Measurements from ENCODE around the gene UGT1A8.

UGT1A8 gene

DNA sequence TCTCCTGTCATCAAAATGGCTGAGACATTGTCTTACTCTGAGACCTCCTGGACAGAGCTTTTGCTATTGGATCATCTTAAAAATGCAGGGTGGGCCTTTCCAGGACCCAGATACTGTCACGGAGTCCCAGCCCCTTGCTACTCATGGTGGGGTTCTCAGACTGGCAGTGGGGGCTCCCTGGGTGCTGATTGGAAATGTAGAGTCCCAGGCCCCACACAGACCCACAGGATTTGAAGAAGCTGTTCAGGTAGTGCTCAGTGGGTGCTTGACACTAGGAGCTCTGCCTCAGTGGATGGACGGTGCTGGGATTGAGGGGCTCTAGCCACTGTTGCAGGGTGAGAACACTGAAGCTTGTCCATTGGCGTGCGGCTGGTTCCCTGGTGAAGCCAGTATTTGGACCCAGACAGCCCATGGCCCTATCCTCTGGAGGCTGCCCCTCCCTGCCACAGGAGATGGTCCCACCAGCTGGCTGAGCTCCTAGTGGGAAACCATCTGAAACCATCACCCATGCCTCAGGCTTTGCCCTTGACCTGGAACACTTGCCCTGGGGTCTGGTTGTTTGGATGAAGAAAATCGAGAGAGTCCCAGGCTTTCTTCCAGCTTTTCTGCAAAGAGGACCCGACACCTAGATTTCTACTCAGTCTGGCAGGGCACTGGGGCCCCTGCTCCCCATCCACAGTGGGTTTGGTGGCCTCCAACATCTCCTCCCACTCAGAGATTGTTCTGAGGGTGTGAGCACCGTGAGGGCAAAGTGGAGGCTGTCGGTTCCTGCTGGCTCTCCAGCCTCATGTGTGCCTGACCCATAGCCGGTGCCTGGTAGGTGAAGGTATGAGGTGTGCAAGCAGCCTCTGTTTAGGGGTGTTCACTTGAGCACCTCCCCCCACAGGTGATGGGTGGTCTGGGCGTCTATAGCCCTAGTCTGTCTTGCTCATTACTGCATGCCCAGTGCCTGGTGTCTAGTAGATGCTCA is 190.8 kb downstream of the UGT1A8 start:
- no peak for DNase-seq
- in situ Hi-C loops (cut with MboI; ENCODE audit: low pct_unique_long_range_greater_than_20kb, low sequenced_read_pairs) = no loop called here

DNA sequence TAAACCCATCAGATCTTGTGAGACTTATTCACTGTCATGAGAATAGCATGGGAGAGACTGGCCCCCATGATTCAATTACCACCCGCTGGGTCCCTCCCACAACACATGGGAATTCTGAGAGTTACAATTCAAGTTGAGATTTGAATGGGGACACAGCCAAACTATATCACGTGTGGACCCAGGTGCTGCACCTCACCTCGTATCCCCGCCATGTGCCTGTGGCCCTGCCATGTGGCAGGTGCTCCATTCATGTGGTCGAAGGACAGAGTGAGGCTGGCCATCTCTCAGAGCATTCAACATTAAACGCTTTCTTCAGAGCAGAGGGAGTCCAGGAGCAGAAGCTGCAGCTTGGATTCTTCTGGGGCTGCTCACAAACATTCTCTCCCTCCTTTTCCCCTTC is 193.0 kb downstream of the UGT1A8 start:
- DNase-seq = no peak
- in situ Hi-C loops (cut with MboI; ENCODE audit: low pct_unique_long_range_greater_than_20kb, low sequenced_read_pairs) = no loop called here

DNA sequence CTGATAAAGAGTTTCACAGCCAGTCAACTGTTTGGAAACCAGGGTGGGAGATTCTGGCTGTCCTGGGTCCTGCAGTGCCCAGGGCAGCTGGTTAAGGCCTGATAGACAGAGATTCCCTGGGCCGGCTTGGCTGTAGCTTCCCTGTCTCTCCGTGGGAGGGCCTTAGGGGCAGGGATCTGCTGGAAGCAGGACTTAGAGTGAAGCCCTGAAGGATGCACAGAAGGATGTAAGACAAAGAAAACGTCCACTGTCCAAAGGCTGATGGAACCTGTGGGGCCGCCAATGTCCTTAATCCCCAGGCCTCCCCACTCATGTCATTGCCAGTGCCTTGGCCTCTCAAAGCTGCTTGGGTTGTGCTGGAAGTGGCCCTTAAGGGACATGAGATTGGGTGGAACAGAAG is 193.7 kb downstream of the UGT1A8 start:
- no peak for DNase-seq
- in situ Hi-C loops (cut with MboI; ENCODE audit: low pct_unique_long_range_greater_than_20kb, low sequenced_read_pairs) = no loop called here

DNA sequence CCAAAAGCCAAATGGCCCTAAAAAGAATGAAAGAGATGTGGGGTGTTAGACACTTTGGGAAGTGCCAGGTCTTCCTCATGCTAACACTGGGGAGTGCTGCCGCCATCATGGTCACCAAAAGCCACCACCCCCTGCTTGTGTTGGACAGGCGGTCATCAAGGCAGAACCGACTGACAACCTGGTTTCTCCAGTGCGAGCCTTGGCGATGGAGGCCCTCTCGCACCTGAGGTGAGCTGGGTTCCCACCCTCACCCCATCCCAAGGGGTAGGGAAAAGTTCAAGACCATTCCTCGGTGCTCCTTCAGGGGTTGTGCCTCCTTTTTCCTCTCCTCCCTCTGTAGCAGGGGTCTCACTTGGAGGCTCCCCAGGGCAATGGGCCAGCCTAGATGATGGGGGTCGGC is 194.3 kb downstream of the UGT1A8 start:
- DNase-seq = no peak
- in situ Hi-C loops (cut with MboI; ENCODE audit: low pct_unique_long_range_greater_than_20kb, low sequenced_read_pairs) = no loop called here

DNA sequence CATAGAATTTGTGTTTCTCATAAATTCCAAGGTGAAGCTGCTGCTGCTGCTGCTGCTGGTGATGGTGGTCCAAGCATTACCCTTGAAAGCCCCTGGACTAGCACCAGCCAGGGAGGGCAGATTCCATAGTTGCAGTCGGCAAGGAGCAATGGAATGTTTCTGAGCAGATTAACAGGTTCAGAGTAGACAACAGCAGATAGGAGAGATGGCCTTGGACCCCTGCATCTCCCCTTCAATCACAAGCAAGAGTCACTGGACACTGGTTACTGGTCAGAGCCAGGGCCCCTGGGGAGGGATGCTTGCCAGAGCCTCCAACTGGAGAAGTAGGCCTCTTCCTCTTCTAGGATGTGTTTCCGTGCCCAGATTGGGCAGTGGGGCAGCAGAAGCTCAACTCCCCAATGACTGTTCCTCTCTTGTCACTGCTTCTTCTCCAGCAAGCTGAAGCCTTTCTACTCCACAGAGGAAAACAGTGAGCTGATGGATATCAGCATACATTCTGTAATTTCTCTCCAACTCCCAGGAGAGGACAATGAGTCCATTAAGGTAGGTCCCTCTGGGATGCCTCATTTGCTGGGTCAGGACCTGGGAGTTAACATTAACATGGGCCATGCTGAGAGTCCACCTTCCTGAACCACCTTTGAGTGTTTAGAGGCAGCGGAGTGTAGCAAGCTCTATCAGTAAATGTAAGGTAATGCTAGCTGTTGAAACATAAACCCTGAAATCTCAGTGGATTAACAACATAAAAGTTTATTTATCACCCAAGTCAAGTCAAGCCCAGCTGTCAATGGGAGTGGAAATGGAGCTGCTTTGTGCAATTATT is 196.0 kb downstream of the UGT1A8 start:
- in situ Hi-C loops (cut with MboI; ENCODE audit: low pct_unique_long_range_greater_than_20kb, low sequenced_read_pairs) = no loop called here
- no peak for DNase-seq

DNA sequence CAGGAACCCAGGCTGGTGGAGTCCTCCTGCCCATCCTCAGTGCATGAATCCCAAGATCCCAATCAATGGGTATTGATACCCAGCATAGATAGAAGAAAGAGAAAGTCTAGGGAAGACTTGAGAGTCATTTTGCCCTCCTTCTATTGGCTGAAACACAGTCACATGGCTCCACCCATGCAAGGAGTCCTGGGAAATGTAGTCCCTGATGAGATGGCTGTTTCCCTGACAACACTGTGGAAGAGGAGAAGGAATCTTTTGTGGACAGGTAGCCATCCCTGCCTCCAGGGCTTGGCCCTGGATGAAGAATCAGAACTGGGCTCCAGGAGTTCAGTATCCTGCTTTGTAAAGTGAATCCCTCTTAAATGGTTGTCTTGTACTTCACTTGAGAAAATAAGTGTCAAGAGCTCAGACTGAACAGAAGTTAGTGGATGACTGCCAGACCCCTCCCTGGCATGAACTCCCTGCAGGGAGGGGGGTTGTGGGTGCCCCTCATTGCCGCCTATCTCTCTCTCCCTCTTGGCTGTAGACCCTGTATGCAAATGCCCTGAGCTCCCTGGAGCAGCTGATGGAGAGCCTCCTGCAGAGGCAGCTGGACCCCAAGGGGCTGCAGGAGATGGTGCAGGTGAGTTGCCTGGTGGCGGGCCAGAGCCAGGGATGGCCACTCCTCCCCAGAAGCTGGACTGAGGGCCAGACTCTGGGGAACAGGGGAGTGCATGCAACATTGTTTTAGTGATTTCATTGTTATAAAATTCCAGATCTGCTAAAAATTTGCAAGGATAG is 196.8 kb downstream of the UGT1A8 start:
- in situ Hi-C loops (cut with MboI; ENCODE audit: low pct_unique_long_range_greater_than_20kb, low sequenced_read_pairs) = no loop called here
- no peak for DNase-seq

DNA sequence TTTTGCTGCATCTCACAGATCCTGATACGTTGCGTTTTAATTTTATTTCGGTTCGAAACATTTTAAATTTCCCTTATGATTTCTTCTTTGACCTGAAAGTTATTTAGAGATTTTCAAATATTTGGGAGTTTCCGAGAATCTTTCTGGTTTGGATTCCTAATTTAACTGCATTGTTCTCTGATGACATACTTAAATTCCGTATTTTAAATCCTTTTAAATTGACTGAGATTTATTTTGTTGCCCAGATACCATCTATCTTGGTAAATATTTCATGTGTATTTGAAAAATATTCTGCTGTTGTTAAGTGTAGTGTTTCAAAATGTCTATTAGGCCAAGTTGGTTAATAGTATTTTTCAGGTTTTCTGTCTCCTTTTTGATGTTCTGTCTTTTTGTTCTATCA is 198.4 kb downstream of the UGT1A8 start:
- in situ Hi-C loops (cut with MboI; ENCODE audit: low pct_unique_long_range_greater_than_20kb, low sequenced_read_pairs) = no loop called here
- no peak for DNase-seq

DNA sequence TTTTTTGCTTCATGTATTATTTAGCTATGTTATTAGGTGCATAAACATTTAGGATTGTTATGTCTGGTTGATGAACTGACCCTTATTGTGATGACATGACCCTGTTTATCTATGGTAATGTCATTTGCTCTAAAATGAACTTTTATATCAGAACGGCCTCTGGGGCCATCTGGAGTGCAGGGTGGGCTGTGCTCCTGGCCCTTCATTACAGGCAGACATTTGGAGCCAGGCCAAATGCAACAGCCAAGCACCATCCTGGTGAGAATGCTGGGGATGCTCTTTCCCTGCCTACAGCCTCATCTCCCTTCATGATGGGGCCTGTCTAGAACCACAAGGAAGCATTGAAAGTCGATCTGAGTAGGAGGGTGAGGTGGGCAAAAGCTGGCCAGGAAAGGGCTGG is 198.9 kb downstream of the UGT1A8 start:
- DNase-seq = no peak
- in situ Hi-C loops (cut with MboI; ENCODE audit: low pct_unique_long_range_greater_than_20kb, low sequenced_read_pairs) = no loop called here

DNA sequence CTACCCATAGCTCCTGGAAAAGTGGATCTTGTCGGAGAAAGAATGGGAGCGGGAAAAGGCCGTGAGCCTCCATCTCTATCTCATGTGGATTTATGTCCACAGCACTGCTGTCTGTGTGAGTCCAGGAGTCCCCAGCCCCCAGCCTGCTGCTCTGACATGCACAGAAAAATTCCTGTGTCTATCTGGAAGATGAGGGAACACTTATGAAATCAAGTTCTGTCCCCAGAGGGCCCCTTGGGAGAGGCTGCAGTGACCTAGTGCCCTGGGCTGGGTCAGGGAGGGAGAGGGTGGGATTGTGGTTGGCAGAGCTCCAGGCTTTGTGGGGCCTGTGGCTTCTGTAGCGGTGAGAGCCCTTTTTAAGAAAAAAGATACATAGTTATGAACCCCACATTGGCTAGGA is 199.3 kb downstream of the UGT1A8 start:
- in situ Hi-C loops (cut with MboI; ENCODE audit: low pct_unique_long_range_greater_than_20kb, low sequenced_read_pairs) = no loop called here
- no peak for DNase-seq

DNA sequence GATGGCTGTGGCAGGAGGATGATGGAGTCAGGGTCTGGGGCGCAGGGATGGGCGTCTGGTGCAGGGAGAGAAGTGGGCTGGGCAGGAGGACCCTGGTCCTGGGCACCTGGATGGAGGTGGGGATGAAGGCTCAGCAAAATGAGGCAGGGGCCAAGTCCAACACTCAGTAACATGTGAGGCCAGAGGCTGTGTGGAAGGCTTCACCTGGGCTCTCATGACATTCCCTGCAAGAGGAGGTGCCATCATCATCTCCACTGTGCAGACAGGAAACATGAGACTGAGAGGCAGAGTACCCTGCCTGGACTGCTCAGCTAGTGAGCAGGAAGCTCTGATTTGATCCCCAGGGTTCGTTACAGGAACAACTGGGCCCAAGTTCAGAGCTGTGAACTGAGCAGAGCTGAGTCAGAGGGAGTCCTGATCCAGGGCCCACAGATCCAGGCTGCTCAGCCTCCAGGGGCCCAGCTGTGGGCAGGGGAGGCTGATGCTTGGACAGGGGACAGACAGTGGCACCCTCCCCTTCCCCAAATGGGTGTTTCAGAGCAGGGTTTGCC is 200.0 kb downstream of the UGT1A8 start:
- in situ Hi-C loops (cut with MboI; ENCODE audit: low pct_unique_long_range_greater_than_20kb, low sequenced_read_pairs) = no loop called here
- no peak for DNase-seq

DNA sequence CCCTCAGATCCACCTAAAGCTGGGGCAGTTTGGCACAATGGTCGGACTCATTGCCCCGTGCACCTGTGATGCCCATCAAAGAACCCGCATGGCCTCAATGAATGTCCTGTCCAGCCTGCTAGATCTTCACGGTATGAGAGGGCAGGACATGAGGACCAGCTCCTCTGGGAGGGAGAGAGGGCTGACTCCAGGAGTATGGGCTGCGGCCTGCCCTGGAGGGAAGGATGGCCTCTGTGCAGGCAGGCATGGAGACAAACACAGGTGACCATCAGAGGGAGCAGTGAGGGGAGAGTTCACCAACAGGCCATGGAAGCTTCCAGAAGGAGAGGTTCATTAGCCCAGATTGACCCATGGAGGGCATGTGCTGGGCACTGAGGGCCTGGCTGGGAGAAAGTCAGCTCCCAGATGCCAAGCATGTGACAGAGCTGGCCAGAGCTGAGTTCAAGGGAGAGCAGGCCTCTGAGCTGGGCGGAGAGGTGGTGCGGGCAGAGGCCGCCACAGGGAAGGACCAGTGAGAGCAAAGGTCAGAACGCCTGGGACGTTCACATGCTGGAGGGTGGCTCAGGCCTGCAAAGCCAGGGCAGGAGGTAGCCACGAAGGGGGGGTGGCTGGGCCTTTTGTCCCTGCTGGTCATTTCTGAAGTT is 200.7 kb downstream of the UGT1A8 start:
- no peak for DNase-seq
- in situ Hi-C loops (cut with MboI; ENCODE audit: low pct_unique_long_range_greater_than_20kb, low sequenced_read_pairs) = no loop called here

DNA sequence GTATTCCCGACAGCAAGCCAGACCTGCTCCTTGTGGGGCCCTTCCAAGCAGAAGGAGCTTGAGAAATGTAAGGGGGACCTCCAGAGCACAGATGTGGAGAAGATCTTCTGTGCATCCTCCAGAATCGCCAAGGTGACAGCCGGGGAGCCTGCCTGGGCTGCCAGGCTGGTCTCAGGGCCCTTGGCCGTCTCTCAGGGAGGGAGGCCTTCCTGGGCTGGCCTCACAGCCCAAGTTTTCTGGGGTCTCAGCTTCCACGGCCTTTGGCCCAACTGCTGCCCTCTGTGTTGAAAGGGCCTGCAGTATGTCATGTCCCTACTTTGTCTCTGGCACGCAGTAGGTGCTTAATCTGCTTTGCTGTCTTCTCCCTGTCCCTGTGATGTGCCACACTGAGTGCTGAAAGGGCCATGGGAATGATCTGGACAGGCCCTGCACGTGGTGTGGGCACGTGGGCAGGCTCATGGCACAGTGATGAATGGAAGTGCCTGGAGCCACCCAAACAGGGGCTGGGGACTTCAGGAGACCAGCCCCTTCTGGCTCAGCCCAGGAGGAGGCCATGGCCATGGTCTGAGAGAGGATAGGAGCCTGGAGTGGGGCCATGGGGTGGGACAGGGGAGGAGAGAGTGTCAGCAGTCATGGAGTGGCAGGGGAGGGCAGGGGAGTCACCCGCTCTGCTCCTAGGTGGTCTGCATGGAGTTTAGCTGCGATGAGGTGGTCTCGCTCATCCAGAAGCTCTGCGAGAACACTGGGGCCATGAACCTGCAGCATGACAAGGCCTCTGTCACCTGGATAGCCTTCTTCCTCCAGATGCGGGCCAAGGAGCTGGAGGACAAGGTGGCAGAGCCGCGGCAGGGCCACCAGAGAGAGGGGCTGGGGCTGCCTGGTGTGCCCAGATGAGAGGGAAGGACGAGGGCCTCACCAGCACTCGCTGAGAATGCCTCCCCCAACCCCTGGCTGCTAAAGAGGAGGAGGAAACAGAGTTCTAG is 201.5 kb downstream of the UGT1A8 start:
- in situ Hi-C loops (cut with MboI; ENCODE audit: low pct_unique_long_range_greater_than_20kb, low sequenced_read_pairs) = no loop called here
- no peak for DNase-seq

DNA sequence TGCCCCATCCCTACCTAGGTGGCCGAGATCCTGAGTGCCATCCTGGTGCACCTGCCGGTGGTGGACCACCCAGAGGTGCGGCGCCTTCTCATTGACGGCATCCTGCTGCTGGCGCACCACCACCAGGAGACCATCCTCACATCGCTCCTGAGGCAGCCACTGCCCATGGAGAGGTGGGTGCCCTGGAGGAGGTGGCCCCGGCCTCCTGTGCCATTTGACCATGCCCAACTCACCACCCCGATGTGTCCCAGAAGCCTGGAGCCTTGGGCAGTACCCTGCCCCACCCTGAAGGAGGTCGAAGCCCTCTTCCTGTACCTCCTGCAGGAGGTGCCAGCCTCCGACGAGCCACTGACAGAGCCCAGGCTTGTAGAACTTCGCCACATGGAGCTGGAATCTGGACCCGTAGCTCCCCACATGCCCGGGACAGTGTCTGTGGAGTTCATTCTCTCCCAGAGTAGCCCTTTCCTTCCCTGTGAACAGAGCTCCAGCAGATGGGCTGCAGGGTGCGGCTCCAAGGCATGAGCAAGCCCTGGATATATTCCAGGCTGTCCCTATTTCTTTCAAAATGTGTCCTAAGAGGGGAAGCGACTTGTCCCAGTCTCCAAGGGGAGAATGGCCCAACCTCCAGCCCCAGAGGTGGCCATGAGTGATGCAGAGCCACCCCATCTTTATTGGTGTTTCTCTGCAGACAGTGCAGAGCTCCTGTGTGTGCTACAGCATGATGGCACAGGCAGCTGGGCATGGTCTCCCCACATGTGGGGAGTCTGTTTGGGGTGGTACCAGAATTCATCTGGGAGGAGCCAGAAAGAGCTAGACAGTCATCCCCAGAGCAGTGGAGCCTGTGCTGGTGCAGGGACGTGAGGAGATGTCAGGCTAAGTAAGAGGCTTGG is 202.7 kb downstream of the UGT1A8 start:
- in situ Hi-C loops (cut with MboI; ENCODE audit: low pct_unique_long_range_greater_than_20kb, low sequenced_read_pairs) = no loop called here

DNA sequence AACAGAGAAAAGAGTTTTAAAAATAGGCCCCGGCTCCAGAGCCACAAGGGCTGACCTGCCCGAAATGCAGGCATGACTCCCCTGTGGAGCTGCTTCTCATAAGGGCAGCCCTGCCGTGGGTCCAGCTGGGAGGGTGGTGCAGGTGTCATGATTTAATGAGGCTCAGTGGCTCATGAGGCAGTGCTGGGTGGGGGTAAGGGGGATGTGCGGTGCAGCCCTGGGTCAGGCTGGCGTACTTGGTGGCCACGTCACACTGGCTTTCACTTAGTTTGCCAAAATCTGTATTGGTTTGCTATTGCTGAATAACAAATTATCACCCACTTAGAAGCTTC is 203.3 kb downstream of the UGT1A8 start:
- no peak for DNase-seq
- in situ Hi-C loops (cut with MboI; ENCODE audit: low pct_unique_long_range_greater_than_20kb, low sequenced_read_pairs) = no loop called here

More for the DNA sequence above, 202.7 kb downstream of the UGT1A8 start:
- DNase-seq = no peak

DNA sequence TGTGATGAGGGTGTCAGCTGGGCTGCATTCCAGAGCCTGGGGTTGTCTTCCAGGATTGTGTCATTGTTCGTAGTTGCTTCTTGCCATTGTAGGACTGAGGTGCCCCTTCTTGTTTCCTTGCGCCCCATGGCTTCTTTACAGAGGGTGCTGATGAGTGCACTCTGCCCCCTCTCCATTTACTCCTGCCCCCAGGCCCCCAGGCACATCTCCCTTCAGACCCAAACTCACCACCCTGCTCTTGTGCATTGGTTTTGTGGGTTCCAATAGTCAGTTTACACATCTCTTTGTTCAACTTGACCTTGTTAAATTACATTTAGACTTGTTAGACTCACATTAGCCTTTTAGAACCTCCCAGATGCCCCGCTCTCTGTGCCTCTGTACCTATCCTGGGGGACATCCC is 203.8 kb downstream of the UGT1A8 start:
- in situ Hi-C loops (cut with MboI; ENCODE audit: low pct_unique_long_range_greater_than_20kb, low sequenced_read_pairs) = no loop called here
- no peak for DNase-seq

DNA sequence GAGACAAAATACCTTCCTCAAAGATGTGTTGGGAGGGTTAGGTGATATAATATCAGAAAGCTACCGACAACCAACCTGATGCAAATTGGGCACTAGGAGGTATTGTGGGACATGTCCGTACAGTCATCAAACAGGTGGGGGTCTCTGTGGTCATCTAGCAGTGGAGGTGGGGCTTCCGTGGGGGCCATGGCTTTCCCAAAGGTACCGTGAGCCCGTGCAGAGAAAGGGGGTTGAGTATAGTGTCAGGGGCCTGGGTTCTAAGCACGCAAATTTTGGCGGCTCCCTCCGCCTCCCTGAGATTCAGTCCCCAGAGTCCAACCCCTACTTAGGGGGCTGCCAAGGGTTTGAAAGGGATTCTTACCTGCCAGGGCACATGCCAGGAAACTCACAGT is 204.3 kb downstream of the UGT1A8 start:
- in situ Hi-C loops (cut with MboI; ENCODE audit: low pct_unique_long_range_greater_than_20kb, low sequenced_read_pairs) = no loop called here
- no peak for DNase-seq

All from KBM-7 (cell line).